GM12874 (cell line): ENCODE data around the gene EEA1.

Experiments
- TF ChIP-seq, protein P1 (sequence below): IDR thresholded peaks from 2 replicates; pipeline ENCODE4 v1.5.1; 2011; ENCODE audit warnings: low read depth, mild to moderate bottlenecking, control low read depth, low read length, moderate library complexity; ENCODE audit not compliant: insufficient read depth

Gene EEA1

DNA sequence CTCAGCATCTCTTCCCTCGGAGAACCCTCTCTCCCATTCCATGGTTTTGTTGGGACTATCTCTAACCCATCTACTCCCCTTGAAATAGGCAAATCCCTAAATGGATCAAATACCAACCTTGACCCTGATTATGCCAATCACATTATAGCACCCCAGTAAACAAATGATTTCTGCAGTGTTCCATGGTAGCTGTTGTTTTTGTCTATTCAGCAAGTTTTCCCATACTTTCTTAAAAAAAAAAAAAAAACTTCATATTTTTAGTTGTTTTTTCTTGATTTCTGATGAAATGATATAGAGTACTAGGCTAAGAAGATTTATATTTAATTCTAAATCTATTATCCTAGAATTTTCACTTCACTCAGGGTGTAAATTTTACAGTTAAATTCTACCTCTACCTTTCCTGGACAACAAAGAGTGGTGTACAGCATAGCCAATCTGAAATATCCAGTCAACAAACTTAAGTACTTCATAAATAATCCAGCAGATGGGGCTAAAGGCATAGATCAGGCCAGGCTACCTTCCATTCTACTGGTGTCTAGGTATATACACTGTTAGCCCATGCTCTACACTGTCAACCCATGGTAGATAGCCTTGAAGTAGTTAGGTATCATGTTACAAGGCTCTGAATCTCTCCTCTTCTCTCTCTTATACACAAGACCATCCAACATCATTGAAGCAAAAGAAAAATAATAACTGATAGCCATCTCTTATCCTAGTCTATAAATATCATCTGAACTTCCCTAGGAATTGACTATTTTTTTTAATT lies 144.1 kb downstream of the EEA1 start:
- TF ChIP-seq, protein P1, sequence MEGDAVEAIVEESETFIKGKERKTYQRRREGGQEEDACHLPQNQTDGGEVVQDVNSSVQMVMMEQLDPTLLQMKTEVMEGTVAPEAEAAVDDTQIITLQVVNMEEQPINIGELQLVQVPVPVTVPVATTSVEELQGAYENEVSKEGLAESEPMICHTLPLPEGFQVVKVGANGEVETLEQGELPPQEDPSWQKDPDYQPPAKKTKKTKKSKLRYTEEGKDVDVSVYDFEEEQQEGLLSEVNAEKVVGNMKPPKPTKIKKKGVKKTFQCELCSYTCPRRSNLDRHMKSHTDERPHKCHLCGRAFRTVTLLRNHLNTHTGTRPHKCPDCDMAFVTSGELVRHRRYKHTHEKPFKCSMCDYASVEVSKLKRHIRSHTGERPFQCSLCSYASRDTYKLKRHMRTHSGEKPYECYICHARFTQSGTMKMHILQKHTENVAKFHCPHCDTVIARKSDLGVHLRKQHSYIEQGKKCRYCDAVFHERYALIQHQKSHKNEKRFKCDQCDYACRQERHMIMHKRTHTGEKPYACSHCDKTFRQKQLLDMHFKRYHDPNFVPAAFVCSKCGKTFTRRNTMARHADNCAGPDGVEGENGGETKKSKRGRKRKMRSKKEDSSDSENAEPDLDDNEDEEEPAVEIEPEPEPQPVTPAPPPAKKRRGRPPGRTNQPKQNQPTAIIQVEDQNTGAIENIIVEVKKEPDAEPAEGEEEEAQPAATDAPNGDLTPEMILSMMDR: peak; percentile 43; the same call in 1 of the 2 replicates

DNA sequence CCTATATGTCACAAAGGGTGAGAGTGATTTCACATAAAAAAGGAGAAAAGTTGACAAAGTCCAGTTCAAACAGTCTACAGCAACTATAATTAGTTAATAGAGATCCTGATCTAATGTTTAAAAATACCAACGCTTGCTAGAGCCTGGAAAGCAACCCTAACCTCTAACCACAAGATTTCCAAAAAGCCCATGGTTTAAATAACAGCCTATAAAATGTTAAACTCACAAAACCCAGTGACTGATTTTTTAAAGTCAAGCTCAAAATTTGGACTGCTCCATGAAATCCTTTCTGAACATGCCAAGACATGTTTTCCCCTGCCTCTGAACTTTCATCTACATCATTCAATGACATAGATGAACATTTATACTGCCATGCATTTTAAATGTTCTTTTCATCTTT lies 144.7 kb downstream of the EEA1 start:
- TF ChIP-seq, protein P1: no peak

DNA sequence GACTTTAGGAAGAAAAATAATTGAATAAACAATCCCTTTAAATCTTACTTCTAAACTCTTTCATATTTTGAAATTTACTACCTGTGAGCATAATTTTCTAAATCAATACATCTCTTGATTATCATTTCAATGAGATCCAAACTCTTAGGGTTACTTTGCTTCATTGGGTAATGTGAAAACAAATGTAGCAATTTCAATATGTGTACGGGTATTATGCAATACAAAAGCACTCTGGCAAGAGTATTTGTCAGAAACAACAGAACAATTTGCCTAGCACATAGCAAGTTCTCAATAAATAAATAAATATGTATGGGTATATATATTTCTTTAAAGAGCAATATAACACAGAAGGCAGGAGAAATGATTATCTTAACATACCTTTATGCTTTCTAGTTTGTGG lies 149.2 kb downstream of the EEA1 start:
- TF ChIP-seq, protein P1: no peak

DNA sequence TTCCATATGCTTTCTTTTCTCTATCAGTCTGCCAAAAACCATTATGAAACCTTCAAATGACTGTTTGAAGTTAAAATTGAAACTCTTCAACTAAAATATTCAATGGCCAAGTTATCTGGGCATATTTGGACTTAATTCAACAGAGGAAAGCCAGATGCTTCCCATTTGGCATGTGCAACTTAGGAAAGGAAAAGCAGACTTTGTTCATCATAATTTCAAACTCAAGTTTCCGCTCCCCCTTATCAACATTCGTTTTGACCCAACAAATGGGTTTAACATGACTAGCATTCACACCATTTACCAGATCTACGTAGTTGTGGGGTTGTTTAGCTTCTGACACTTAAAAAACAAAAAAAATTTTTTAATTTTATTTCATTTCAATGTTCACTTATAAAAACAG lies 150.6 kb downstream of the EEA1 start:
- TF ChIP-seq, protein P1: no peak

DNA sequence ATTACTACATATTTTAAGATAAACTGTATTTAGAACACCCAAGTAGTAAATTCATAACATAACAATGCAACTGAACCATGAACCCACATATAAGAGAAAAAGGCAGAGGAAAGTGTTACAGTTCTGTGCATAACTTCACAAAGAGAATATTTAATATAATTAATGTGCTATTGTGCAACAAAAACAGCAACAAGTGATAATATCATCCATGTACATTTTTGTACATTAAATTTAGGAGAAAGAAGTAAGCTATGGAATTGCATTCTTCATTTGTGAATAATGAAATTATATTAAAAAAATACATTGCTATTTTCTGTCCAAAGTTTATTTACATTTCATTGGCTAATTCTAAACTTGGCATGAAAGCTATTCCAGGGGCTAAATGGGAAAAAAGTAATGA lies 153.7 kb downstream of the EEA1 start:
- TF ChIP-seq, protein P1: no peak

DNA sequence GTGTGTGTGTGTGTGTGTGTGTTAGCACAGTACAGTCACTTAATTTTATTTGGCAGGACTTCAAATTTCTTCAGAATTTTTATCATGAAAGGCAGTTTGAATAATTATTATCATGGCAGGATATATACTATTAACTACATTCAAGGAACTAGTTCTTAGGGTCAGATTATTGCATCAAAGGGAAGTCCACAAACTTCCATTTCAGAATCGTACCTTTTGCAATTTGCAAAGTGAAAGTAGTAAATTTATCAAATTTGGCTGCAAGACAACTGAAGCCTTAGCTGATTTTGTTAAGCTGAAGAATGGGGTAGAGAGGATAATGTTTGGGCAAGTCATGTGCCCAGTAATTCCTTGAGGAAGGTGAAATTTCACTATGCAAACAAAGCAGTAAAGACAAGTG lies 158.1 kb downstream of the EEA1 start:
- TF ChIP-seq, protein P1: no peak

DNA sequence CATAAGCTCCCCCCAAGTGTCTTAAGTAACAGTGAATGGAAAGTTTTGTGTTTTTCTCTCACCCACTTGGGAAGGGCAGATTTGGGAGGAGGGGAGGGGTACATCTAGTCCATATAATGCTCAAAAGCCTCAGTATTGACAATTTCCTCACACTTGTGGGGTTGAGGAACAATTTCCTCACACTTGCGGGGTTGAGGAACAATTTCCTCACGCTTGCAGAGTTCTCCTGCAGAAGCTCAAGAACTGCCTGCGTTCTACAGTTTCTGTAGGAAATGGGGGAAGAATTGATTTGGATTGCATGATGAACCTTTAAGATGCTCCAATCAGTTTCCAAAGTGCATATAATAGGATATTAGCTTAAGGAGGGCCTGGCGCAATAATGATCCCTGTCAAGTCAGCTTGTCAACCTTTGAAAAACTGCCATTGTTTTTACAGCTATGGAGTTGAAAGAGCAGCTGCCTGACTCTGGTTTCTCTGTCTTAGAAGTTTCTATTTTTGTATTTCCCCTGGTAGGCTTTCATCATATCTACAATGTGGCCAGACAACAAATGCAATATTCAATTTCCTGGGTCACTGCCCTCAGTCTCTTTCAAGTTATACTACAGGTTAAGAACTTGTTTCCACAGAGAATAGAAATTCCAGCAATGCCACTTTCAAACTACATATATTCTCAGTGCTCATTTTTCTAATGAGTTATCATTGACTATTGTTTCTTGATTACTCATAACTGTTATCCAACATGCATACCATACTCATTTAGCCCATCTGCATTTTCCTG lies 159.8 kb downstream of the EEA1 start:
- TF ChIP-seq, protein P1: no peak
